ENCODE data around the gene DLX5. TPM values are rescaled to one million over a fixed set of nuclear protein-coding genes. Genes with fewer than 3 reads are reported as not detected.

DLX5 gene
- total RNA-seq, 1 experiment from 2014 or later = not detected

GRCh38 chr7:96992192-96993005, 32.2 kb downstream of the DLX5 start:
- Mint-ChIP-seq H3K4me1 (peaks cover 62% of the 10 kb centered on the region), H3K9me3 (no peaks in the 10 kb centered on the region), H3K27me3 (ENCODE audit: low read depth) (peaks cover 100% of the 10 kb centered on the region), H3K36me3 (no peaks in the 10 kb centered on the region), H3K27ac (no peak overlapping the region), H3K4me3 (peak overlapping the region; percentile 67)
- DNase-seq (ENCODE audit: low spot score) = no peak
- ATAC-seq = peak; percentile 3; the same call in 1 of the 2 replicates
- POLR2A ChIA-PET = interaction anchor here (0.6 to 2.5 kb wide), 4 partner anchors 13 to 577 kb away, joined by 3 to 10 read pairs (median 6); partner anchors contain the start of gene DLX6
- TF ChIP-seq RELA (CRISPR knock-in tag; IDR thresholded peaks at IDR 0.05; ENCODE audit: borderline replicate concordance) (no peak), PREB (CRISPR knock-in tag; IDR thresholded peaks at IDR 0.05; ENCODE audit: borderline replicate concordance) (no peak), ZMAT4 (CRISPR knock-in tag; IDR thresholded peaks at IDR 0.05) (no peak), PRRX2 (CRISPR knock-in tag; IDR thresholded peaks at IDR 0.05) (no peak), USF1 (CRISPR knock-in tag; IDR thresholded peaks at IDR 0.05) (no peak), TEAD1 (CRISPR knock-in tag; IDR thresholded peaks at IDR 0.05) (no peak), ATF3 (CRISPR knock-in tag; conservative IDR thresholded peaks at IDR 0.05) (no peak), MXD4 (CRISPR knock-in tag; IDR thresholded peaks at IDR 0.05; ENCODE audit: borderline replicate concordance) (no peak), STAT6 (CRISPR knock-in tag; conservative IDR thresholded peaks at IDR 0.05; ENCODE audit: low read depth) (no peak), ZNF138 (CRISPR knock-in tag; conservative IDR thresholded peaks at IDR 0.05) (no peak), ZBTB21 (CRISPR knock-in tag; IDR thresholded peaks at IDR 0.05; ENCODE audit: borderline replicate concordance) (no peak), NR2C2 (CRISPR knock-in tag; IDR thresholded peaks at IDR 0.05) (no peak), NR3C1 (CRISPR knock-in tag; conservative IDR thresholded peaks at IDR 0.05; ENCODE audit: low read depth) (no peak), ESRRA (CRISPR knock-in tag; IDR thresholded peaks at IDR 0.05; ENCODE audit: borderline replicate concordance) (no peak), ERG (CRISPR knock-in tag; IDR thresholded peaks at IDR 0.05) (no peak), ZNF416 (CRISPR knock-in tag; IDR thresholded peaks at IDR 0.05) (no peak), JUN (CRISPR knock-in tag; IDR thresholded peaks at IDR 0.05) (no peak)
- CTCF ChIA-PET = interaction anchor here (0.6 to 1.6 kb wide), 4 partner anchors 14 to 908 kb away, joined by 4 to 9 read pairs (median 6); no protein-coding TSS in a partner anchor
